ENCODE measurements around the gene MRPL54. TPM values are rescaled to one million over a fixed set of nuclear protein-coding genes. Genes with fewer than 3 reads are reported as not detected.

The MRPL54 gene
- total and polyA plus RNA-seq, 2 donors, result 23.0 to 61.9 TPM

DNA sequence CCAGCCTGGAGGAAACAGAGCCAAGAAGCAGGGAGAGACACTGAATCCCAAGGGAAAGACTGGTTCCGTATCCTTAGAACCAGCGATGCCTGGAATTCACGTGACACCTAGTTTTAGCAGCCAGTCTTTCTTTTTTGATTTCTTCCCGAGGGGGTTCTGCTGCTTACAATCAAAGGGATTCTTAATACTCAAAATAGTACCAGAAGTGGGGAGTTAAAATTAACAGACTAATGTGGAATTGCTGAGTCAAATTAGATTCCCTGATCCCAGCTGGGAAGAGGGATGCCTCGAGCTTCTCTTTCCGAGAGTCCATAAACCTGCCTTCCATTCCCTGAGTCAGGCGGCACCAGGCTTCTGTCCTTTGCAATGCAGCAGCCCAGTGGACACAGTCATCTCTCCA lies 28.5 kb downstream of the MRPL54 start:
- Histone ChIP-seq H3K27ac (ENCODE audit: low read depth) (no peak overlapping the region), H3K4me1 (ENCODE audit: insufficient read depth) (no peaks in the 10 kb centered on the region), H3K4me3 (ENCODE audit: low read depth, low read length) (no peak overlapping the region), H3K36me3 (ENCODE audit: insufficient read depth) (no peaks in the 10 kb centered on the region)
- no peak for DNase-seq (ENCODE audit: extremely low spot score)
- WGBS, result 70% methylated on average over 7 of the region's 7 CpGs

DNA sequence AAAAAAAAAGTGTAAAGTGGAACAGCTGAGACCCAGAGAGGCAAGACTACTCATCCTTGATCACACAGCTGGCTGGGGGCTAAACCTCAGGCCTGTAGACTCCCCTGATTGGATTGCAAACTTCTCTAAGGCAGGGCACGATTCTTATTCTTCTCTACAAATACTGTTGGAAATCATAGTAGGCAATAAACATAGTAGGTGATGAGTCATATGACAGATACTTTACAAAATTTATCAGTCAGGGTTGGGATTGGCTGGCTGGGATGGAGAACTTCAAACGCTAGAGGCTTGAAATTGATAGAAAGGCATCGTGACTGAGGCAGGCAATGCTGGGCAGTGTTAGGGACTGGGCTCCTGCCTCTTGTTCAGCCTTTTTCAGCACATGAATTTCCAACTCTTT lies 29.6 kb downstream of the MRPL54 start:
- H3K4me1 ChIP-seq (ENCODE audit: insufficient read depth), result no peaks in the 10 kb centered on the region
- H3K4me3 ChIP-seq (ENCODE audit: low read depth, low read length), result no peak overlapping the region
- no peak for DNase-seq (ENCODE audit: extremely low spot score)
- 59% methylated on average over 3 of the region's 3 CpGs for WGBS
- no peak overlapping the region for H3K27ac ChIP-seq (ENCODE audit: low read depth)
- H3K36me3 ChIP-seq (ENCODE audit: insufficient read depth), result no peaks in the 10 kb centered on the region

DNA sequence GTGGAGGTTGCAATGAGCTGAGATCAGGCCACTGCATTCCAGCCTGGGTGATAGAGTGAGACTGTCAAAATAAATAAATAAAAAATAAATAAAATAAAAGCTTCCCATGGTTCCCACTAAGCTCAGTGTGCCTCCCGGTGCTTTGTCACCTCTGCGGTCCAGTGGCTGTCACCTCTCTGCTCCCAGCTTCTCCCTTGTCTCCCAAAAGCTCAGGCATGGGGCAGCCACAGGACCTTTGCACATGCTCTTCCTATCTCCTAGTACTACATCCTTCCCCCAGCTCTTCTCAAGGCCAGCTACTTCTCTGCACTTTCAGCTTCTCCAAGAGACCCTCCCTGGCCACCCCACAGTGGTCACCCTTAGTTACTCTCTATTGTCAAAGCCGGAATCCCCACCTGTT lies 31.3 kb downstream of the MRPL54 start:
- no peak for DNase-seq (ENCODE audit: extremely low spot score)
- Histone ChIP-seq H3K4me3 (ENCODE audit: low read depth, low read length) (no peak overlapping the region), H3K36me3 (ENCODE audit: insufficient read depth) (no peaks in the 10 kb centered on the region), H3K4me1 (ENCODE audit: insufficient read depth) (no peaks in the 10 kb centered on the region), H3K27ac (ENCODE audit: low read depth) (no peak overlapping the region)
- 94% methylated on average over 3 of the region's 3 CpGs for WGBS

DNA sequence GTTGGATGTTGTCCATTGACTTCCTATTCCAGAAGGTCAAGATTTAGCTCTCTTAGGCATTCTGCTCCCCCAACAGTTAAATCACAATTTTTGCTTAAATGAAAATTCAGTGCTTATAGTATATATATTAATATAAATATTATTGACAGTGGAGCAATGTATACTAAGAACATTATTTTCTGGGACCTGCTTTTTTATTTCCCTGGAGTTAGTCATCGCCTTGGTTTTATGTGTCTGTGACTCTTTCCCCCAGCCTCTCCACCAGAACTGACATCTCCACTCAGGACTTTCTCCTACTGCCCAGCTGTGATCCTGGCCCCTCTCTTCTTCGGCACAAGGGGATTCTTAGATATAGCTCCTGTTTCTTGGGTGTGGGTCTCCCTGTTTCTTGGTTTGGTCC lies 33.9 kb downstream of the MRPL54 start:
- Histone ChIP-seq H3K36me3 (ENCODE audit: insufficient read depth) (no peaks in the 10 kb centered on the region), H3K4me3 (ENCODE audit: low read depth, low read length) (no peak overlapping the region), H3K4me1 (ENCODE audit: insufficient read depth) (no peaks in the 10 kb centered on the region), H3K27ac (ENCODE audit: low read depth) (no peak overlapping the region)
- 92% methylated on average over 2 of the region's 2 CpGs for WGBS
- no peak for DNase-seq (ENCODE audit: extremely low spot score)

DNA sequence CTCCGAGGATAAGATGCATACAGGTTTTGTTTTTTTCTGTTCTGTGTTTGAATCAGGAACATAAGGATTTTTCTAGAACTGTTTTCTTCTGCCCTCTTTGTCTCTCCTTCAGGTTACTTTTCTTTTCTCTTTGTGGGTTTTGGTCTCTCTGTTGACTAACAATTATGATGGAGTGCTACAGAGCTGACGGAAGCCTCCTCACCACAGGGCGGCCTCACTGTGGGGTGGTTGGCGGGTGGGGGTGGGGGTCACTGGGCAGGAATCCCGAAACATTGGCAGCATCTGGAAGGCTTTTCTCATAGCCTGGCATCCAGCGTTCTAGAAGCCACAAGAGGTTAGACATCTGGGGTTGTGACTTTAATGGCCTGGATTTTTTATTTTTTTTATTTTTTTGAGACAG lies 35.7 kb downstream of the MRPL54 start:
- 66% methylated on average over 6 of the region's 6 CpGs for WGBS
- no peak for DNase-seq (ENCODE audit: extremely low spot score)
- no peak overlapping the region for H3K27ac ChIP-seq (ENCODE audit: low read depth)

DNA sequence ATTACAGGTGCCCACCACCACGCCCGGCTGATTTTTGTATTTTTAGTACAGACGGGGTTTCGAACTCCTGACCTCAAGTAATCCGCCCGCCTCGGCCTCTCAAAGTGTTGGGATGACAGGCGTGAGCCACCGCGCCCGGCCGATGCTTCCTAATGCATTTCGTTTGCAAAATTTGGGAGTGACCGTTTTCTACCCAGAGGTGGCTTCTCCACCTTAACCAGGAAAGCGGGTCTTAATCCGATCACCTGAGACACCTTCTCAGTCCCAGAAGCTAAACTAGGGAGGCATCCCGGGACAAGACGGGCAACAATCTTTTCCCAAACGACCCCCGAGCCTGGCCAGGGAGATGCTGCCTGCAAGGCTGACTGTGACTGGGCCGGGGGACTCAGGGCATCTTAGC lies 38.5 kb downstream of the MRPL54 start:
- Histone ChIP-seq H3K27ac (ENCODE audit: low read depth) (no peak overlapping the region), H3K4me3 (ENCODE audit: low read depth, low read length) (no peak overlapping the region), H3K4me1 (ENCODE audit: insufficient read depth) (no peaks in the 10 kb centered on the region), H3K36me3 (ENCODE audit: insufficient read depth) (no peaks in the 10 kb centered on the region)
- WGBS, result 32% methylated on average over 21 of the region's 21 CpGs
- no peak for DNase-seq (ENCODE audit: extremely low spot score)

More for the DNA sequence above, 35.7 kb downstream of the MRPL54 start:
- H3K36me3 ChIP-seq (ENCODE audit: insufficient read depth), result no peaks in the 10 kb centered on the region
- H3K4me3 ChIP-seq (ENCODE audit: low read depth, low read length), result no peak overlapping the region
- H3K4me1 ChIP-seq (ENCODE audit: insufficient read depth), result no peaks in the 10 kb centered on the region

DNA sequence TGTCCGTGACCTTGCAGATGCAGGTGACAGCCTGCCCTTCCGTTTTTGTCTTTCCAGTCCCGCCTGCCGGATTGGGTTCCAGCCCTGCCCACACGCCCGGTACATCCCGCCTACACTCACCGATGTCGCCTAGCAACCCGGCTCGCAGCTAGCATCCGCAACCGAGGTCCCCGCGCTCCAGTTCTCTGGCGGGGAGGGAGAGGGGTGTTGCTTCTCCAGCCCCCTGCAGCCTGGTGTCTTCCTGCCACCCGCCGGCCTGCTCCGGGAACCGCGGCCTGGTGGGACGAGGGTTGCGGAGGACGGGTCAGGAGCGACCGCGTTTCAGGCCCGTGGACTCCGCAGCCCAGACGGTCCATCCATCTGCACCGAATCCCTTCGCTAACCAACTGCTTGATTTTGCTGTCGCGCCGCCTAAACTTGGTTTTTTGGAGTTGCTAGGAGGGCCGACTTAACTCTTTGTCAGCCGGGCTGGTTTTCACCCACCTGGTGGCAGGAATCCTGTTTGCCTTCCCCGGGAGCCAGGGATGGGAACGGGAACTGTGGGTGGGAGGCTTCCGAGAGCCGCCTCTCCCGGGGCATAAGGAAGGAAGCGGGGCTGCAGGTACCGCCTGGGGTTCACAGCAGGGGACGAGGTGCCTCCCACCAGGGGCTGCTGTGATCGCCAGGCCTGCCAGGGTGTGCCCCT lies 39.1 kb downstream of the MRPL54 start:
- Histone ChIP-seq H3K27ac (ENCODE audit: low read depth) (no peak overlapping the region), H3K4me1 (ENCODE audit: insufficient read depth) (no peaks in the 10 kb centered on the region), H3K36me3 (ENCODE audit: insufficient read depth) (no peaks in the 10 kb centered on the region), H3K4me3 (ENCODE audit: low read depth, low read length) (no peak overlapping the region)
- no peak for DNase-seq (ENCODE audit: extremely low spot score)
- 5% methylated on average over 46 of the region's 46 CpGs for WGBS

DNA sequence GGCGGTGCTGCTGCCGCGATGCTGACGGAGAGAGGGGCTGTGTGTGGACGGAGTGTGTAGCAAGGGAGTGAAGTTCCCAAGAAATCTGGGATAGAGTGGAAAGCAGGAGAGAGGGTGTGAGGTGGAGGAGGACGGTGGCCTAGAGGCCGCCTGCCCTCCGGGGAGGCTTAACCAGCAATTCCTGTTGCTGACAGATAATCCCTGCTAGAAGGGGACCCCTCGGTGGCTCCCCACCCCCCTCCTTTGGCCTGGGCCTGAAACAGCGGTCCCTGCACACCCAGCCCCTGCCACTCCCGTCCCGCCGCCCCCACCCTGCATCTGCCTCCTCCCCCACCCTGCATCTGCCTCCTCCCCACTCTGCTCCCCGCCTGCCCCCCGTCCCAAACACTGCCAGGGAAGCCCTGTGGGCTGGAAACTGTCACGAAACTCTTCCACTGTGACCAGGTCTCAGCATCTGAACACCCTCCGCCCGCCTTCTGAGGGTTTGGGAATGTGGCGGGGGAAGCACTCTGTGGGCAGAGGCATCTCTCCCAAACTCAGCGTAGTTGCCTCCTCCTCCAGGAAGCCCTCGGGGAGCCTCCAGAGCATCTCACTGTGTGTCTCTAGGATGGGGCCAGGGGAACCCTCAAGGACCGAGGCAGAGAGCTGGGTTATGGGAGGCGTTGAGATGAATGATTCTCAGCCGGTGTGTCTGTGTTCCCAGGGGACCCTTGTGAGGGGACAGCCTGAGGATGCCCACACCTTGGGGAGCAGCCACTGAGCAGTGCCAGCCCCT lies 40.8 kb downstream of the MRPL54 start:
- no peak overlapping the region for H3K4me3 ChIP-seq (ENCODE audit: low read depth, low read length)
- no peaks in the 10 kb centered on the region for H3K4me1 ChIP-seq (ENCODE audit: insufficient read depth)
- WGBS, result 71% methylated on average over 24 of the region's 24 CpGs
- H3K36me3 ChIP-seq (ENCODE audit: insufficient read depth), result no peaks in the 10 kb centered on the region
- no peak overlapping the region for H3K27ac ChIP-seq (ENCODE audit: low read depth)
- no peak for DNase-seq (ENCODE audit: extremely low spot score)

DNA sequence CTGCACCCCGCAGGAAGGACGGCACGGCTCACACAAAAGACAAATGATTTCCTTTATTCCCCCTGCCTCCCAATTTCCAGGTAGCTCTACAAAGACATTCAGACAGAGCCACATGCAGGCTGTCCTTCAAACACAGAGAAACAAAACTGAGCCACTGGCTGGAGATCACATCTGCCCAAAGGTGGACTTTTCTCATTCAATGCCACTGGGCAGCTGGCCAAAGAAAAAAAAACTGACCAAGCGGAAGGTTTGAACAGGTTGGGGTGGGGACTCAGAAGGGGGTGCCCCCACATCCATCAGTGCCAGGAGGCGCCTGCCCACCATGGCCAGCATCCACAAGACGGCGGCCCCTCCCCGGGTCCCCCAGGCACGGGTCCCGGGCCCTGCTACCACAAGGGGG lies 41.5 kb downstream of the MRPL54 start:
- H3K36me3 ChIP-seq (ENCODE audit: insufficient read depth), result no peaks in the 10 kb centered on the region
- WGBS, result 79% methylated on average over 10 of the region's 10 CpGs
- no peak overlapping the region for H3K4me3 ChIP-seq (ENCODE audit: low read depth, low read length)
- no peak for DNase-seq (ENCODE audit: extremely low spot score)
- no peaks in the 10 kb centered on the region for H3K4me1 ChIP-seq (ENCODE audit: insufficient read depth)
- no peak overlapping the region for H3K27ac ChIP-seq (ENCODE audit: low read depth)

DNA sequence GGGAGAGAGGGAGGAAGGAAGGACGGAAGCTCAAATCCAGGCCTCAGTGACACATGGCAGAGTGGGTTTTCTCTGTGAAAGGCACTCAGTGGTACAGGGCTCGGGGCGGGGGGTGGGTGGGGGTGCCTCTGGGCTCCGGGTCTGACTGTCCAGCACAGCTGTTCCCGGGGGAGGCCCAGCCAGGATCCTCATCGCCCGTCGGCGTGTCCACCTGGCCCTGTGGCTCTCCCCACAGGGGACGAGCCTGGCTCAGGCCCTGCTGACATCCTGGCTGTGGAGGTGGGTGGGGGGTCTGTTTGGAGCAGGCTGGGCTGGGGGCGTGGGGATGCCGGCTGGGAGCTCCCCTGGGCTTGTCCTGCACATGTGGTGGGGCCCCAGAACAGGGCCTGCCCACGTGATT lies 41.9 kb downstream of the MRPL54 start:
- Histone ChIP-seq H3K4me3 (ENCODE audit: low read depth, low read length) (no peak overlapping the region), H3K27ac (ENCODE audit: low read depth) (no peak overlapping the region), H3K36me3 (ENCODE audit: insufficient read depth) (no peaks in the 10 kb centered on the region), H3K4me1 (ENCODE audit: insufficient read depth) (no peaks in the 10 kb centered on the region)
- WGBS, result 69% methylated on average over 13 of the region's 13 CpGs
- no peak for DNase-seq (ENCODE audit: extremely low spot score)

DNA sequence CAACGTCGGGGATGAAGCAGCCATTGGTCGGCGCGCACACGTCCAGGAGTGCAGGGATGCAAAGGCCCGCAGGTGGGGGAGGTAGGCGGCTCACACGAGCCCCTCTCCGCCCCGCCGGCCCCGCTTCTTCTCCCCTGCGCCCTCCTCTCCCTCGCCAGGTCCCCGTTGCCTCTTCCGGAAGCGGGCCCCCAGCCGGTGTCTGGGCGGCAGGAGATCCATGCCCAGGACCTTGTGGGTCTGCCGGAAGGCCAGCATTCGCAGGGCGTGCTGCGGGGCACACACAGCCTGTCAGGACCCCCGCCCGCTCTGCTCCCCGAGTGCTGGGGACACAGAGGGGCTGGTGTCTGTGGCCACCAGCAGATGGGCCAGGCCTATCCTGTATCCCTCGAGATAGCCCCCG lies 43.4 kb downstream of the MRPL54 start:
- H3K4me3 ChIP-seq (ENCODE audit: low read depth, low read length), result no peak overlapping the region
- DNase-seq (ENCODE audit: extremely low spot score), result no peak
- H3K4me1 ChIP-seq (ENCODE audit: insufficient read depth), result no peaks in the 10 kb centered on the region
- WGBS, result 87% methylated on average over 29 of the region's 29 CpGs
- H3K27ac ChIP-seq (ENCODE audit: low read depth), result no peak overlapping the region
- H3K36me3 ChIP-seq (ENCODE audit: insufficient read depth), result no peaks in the 10 kb centered on the region

DNA sequence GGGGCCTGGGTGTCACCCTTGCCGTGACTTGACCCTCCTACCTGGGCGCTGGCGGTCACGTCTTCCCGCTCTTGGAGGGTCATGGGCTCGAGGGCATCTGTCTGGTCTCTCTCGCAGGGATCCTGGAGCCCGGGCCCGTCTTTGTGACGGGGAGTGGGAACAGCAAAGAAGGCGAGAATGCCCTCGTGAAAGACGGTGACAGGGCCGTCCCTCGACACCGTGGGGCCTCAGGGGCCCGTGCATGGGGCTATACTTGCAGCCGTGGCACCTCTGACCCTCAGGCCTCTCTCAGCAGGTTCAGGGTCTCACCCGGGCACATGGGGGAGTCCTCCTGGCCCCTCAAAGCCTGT lies 44.6 kb downstream of the MRPL54 start:
- Histone ChIP-seq H3K27ac (ENCODE audit: low read depth) (no peak overlapping the region), H3K4me1 (ENCODE audit: insufficient read depth) (no peaks in the 10 kb centered on the region), H3K36me3 (ENCODE audit: insufficient read depth) (no peaks in the 10 kb centered on the region), H3K4me3 (ENCODE audit: low read depth, low read length) (no peak overlapping the region)
- 84% methylated on average over 19 of the region's 19 CpGs for WGBS
- no peak for DNase-seq (ENCODE audit: extremely low spot score)

DNA sequence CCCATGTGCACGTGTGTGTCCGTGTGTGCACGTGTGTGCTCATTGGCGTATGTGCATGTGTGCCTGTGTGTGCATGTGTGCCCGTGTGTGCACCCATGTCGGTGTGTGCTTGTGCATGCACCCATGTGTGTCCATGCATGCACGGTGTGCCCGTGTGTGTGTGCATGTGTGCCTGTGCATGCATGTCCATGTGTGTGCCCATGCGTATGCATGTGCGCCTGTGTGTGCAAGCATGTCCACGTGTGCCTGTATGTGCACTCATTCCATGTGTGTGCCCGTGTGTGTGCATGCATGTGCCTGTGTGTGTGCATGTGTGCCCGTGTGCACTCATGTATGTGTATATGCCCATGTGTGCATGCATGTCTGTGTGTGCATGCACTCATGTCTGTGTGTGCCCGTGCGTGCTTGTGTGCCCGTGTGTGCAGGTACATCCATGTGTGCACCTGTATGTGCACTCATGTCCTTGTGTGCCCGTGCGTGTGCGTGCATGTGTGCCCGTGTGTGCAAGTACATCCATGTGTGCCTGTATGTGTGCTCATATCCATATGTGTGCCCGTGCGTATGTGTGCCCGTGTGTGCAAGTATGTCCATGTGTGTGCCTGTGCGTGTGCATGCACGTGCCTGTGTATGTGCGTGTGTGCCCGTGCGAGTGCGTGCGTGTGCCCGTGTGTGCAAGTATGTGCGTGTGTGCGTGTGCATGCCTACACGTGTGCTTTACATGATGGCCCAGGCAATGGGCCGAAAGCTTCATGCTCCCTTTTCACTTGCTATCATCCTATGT lies 45.3 kb downstream of the MRPL54 start:
- DNase-seq (ENCODE audit: extremely low spot score), result no peak
- 97% methylated on average over 35 of the region's 35 CpGs for WGBS

More for the DNA sequence above, 45.3 kb downstream of the MRPL54 start:
- H3K4me3 ChIP-seq (ENCODE audit: low read depth, low read length), result no peak overlapping the region
- H3K27ac ChIP-seq (ENCODE audit: low read depth), result no peak overlapping the region
- H3K36me3 ChIP-seq (ENCODE audit: insufficient read depth), result no peaks in the 10 kb centered on the region
- H3K4me1 ChIP-seq (ENCODE audit: insufficient read depth), result no peaks in the 10 kb centered on the region
